GM18520 (cell line): ENCODE results near the gene BRF1.

ENCODE experiments used
- ATAC-seq: cut with Tn5 transposase; IDR thresholded peaks from one replicate; pipeline ENCODE4 v1.9.1; 2021; ENCODE audit not compliant: unreplicated experiment

The BRF1 gene

DNA sequence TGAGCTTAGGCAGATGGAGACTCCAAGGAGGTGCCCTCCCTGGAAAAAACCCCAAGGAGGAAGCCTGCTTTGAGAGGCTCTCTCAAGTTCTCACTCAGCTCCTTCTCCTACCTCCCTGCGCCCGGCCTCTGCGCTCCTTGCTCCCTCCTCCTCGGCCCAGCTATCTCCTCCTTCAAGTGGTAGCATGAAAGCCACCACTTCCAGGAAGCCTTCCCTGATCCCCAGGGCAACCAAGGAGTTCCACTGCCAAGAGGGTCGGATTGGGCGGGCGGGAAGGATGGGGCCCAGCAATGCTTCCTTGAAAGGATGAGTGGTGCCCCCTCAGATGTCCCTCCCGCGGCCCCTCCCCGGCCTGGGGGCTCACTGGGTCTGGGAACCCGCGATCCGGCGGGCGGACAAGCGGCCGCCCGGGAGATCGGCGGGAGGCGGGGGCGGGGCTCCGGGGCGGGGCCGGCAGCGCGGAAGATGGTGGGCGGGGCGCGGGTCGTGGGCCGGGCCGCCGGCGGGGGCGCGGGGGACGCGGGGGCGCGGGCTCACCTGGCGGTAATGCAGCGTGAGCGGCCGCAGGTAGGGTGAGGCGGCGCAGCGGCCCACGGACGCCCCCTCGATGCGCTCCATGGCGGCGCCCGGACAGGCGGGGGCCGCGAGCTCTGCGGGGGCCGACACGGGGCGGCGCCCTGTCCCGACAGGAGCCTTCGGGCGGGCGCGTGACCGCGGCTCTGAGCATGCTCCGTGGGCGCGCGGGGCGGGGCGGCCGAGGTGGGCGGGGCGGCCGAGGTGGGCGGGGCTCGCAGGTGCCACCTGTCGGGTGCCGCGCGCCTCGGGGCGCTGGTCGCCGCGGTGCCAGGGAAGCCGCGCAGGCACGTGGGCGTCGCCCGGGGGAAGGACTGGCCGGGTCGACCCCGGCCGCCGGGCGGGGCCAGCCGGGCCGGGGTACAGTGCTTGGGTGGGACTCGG is 119.9 kb downstream of the BRF1 start, which contains the start of gene NUDT14:
NUDT14 (minus strand) TSS at position 721 of the 957 bp plus-strand sequence; CDS start at position 618, 103 bp downstream.
- peak; percentile 50 for ATAC-seq

GRCh38 chr14:105179191-105179590 is 121.6 kb downstream of the BRF1 start:
- ATAC-seq = no peak

- no peak for ATAC-seq
Observed at GRCh38 chr14:105178868-105179140, 122.0 kb downstream of the BRF1 start.

DNA sequence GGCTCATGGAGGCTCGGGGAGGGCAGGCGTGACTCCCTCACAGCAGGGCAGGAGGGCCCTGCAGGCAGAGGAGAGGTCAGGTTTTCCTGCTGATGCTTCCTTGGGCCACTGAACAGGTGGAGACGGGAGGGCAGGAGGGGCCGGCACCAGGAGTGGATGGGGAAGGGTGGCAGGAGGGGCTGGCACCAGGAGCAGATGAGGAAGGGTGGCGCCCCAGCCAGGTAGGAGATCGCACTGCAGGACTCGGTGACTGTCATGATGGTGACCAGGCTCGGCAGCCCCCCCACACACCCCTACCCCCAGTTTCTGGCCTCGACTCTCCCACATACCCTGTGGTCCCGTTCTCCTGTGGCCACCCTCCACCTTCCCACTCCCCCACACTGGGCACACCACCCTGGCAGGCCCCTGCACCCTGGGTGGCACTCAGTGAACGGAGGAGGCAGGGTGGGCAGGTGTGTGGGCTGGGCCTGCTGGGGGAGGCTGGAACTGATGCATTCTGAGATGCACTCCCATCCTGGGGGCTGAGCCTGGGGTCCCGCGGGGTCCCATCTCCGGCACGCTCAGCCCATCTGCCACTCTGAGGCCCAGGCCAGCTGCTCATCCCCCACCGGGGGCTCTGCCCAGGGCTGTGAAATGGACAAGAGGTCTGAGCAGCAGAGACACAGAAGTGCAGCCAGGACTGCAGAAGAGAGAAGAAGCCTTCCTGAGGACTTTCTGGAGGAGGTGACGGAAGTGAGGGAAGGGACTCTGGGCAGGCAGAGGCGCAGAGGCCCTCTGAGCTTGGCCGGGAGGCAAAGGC is 122.5 kb downstream of the BRF1 start:
- ATAC-seq = no peak

DNA sequence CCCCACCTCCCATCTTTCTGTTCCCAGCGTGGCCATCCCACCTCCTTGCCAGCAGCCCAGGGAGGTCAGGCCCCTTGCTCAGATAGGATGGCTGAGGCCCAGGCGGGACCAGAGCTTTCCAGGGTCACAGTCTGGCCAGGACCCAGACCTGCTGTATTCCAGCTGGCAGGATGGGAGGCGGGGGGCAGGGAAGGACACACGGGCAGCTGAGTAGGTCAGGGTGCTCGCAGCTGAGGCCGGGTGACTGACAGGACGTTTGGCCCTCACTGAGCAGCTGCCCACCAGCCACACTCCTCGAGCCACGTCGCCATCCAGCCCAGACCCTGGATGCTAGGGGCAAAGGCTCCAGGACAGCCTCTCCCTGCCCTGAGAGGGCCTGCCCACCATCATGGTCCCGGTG is 123.7 kb downstream of the BRF1 start:
- ATAC-seq = no peak

- ATAC-seq = no peak
Observed at GRCh38 chr14:105176513-105176912, 124.3 kb downstream of the BRF1 start.

GRCh38 chr14:105173901-105174894 is 126.6 kb downstream of the BRF1 start:
- no peak for ATAC-seq

GRCh38 chr14:105173145-105173544 is 127.7 kb downstream of the BRF1 start:
- ATAC-seq = no peak

DNA sequence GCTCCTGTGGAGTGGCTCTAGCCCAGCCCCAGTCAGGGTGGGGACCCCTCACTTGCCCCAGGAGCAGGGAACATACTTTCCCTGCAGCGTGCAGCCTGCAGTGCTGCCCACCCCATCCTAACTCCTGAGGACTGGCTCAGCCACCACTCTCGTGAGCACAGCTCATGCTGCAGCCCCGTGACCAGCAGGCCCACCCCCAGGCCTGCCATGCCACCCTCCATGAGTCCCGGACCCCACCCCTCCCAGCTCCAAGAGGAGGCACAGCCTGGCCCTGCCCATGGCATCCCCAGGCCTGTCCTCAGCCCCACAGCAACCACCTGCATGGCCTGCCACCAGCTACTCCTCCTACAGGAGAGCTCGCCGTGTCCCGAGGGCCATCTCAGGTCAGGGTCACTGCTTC is 128.3 kb downstream of the BRF1 start:
- no peak for ATAC-seq

DNA sequence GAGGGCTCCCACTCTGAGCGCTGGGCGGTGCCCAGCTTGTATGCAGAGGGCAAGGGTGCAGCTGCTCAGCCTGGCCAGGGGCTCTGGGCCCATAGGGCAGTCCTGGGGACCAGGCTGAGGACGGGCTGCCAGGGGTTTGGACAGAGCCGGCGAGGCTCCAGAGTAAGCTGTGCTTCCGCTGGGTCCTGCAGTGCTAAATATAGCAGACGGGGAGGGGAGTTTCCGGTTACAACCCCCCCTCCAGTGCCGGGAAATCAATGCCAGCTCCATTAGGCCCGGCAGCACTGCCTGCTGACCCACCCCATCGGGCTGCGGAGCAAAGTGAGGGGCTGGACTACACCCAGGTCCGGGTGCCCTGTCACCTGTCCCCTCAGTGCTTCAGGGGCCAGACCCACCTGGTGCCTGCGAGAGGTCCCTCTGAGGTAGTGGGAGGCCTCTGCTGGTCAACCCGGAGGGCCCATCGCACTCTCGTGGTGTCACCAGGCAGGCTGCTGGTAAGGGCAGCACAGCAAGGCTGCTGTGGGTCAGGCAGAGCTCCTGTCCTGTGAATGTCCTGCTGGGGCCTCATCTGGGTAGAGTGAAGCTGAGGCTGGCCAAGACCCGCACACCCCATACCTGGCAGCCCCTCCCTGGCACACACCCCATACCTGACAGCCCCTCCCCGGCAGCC is 129.7 kb downstream of the BRF1 start:
- no peak for ATAC-seq

- ATAC-seq = no peak
Observed at GRCh38 chr14:105169776-105170655, 130.8 kb downstream of the BRF1 start.

GRCh38 chr14:105168979-105169507 is 131.8 kb downstream of the BRF1 start:
- ATAC-seq = no peak

- no peak for ATAC-seq
Observed at GRCh38 chr14:105168496-105168978, 132.3 kb downstream of the BRF1 start, which contains the start of gene JAG2. Gene JAG2, minus strand, starts transcription at chr14:105168776. Its CDS starts 356 bp downstream, at chr14:105168420.

DNA sequence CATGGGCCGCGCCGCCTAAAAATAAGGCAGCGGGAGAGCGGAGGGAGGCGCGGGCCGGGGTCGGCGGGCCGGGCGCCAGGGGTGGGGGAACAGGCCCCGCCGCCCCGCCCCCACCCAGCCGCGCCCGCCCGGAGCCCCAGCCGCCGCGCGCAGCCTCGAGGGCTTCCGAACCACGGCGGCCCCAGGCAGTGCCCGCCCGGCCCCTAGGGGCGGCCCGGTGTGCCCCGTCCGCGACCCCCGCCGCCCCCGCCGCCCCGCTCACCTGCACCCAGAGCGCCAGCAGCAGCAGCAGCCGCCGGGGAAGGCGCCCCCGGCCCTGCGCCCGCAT is 132.7 kb downstream of the BRF1 start:
- no peak for ATAC-seq

GRCh38 chr14:105167303-105168092 is 133.3 kb downstream of the BRF1 start:
- no peak for ATAC-seq

DNA sequence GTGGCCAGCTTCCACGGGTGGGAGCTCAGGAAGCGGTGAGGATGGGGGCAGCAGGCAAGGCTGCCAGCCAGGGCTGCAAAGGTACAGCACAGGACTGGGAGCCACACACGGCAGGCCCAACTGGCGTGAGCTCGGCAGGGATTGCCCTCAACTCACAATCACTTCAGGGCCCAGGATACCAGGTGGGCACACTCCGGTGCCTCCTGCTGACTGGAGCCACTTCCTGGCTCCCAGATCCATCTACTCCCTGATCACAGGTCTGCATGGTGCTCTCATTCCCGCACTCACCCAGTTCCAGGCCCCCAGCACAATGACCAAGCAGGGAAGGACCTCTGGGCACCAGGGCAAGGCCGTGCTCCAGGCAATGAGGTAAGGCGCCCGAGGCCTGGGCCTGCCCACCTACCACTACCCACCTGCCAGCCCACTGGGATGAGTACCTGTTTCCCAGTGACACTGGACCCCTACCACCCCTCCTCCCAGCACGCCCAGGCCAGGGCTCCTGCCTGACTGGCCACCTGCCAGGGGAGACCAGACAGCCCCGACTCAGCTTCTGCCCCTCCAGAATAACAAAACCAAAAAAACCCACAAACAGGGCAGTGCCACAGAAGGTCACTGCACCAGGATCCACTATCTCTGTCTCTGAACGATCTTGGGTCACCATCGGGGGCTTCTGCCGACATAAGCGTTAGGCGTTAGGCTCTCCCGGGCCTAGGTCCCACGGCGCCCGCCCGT is 134.1 kb downstream of the BRF1 start:
- ATAC-seq = no peak

DNA sequence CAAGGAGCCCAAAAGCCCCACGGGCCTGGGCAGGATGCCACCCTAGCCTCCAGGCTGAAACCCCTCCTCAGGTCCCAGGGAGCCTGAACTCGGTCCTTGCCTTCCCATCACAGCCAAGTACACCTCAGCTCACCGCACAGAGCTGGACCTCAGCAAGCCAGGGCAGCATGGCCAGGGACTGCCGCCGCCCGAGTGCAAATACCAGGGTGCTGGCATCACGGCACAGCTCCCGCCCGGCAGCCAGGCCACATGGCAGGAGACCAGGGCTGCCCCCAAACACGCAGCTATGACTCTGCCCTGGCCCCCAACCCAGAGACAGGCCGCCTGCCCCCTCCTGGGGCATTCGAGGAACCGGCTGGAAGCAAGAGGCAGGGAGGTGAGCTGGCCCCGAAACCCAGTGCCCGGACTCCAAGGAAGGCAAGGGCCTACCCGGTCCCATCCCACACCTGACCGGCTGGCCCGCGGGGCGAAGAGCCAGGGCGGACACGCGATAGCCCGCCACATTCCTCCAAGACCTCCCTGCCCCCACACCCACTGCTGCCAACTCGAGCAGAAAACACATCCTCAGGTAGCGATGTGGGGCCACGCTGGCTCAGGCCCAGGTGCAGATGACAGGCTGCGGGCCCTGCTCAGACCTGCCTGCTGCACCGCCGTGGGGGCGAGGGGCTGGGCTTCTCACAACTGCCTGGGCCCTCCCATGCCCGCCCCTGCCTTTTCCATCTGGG is 134.9 kb downstream of the BRF1 start:
- no peak for ATAC-seq
